PFSK-1 (cell line): ENCODE data around the gene ERC1.

Experiments
- FOXP2 ChIP-seq: optimal IDR thresholded peaks from 2 replicates; pipeline ENCODE3; 2011; ENCODE audit warnings: borderline replicate concordance, control low read depth, inconsistent platforms; ENCODE audit not compliant: insufficient read depth; ENCODE audit errors: extremely low read length, extremely low read depth
- POLR2AphosphoS5 ChIP-seq: IDR thresholded peaks from 2 replicates; pipeline ENCODE4 v1.6.1; 2012; ENCODE audit warnings: low read depth, mild to moderate bottlenecking, control low read depth, low read length, moderate library complexity
- REST ChIP-seq, 2 experiments: IDR thresholded peaks; 2 replicates each; pipeline versions ENCODE4 v1.6.1 to v1.8.0; 2011 to 2012; ENCODE audit warnings: low read depth in 2 of 2, low read length in 2 of 2, control low read depth in 1 of 2, inconsistent platforms in 1 of 2, mild to moderate bottlenecking in 1 of 2, moderate library complexity in 1 of 2; ENCODE audit not compliant: insufficient read depth in 1 of 2
- SIN3A ChIP-seq: IDR thresholded peaks from 2 replicates; pipeline ENCODE4 v1.6.1; 2012; ENCODE audit warnings: mild to moderate bottlenecking, low read length, moderate library complexity, borderline replicate concordance; ENCODE audit not compliant: insufficient read depth
- TAF1 ChIP-seq: IDR thresholded peaks from 2 replicates; pipeline ENCODE4 v1.6.1; 2012; ENCODE audit warnings: low read length, control low read depth, borderline replicate concordance; ENCODE audit not compliant: insufficient read depth

The ERC1 gene

GRCh38 chr12:996881-997280 lies 5.9 kb downstream of the ERC1 start:
- TF ChIP-seq FOXP2 (no peak), POLR2AphosphoS5 (no peak), SIN3A (no peak), REST (IDR thresholded peaks at IDR 0.05; ENCODE audit: insufficient read depth in 1 of 2, low read depth in 2 of 2, low read length in 2 of 2) (no peak), TAF1 (no peak)

- TF ChIP-seq TAF1 (no peak), FOXP2 (no peak), REST (IDR thresholded peaks at IDR 0.05; ENCODE audit: insufficient read depth in 1 of 2, low read depth in 2 of 2, low read length in 2 of 2) (no peak)
These were observed 6.5 kb downstream of the ERC1 start for GRCh38 chr12:997505-997904.

GRCh38 chr12:998020-998874 lies 7.2 kb downstream of the ERC1 start:
- TF ChIP-seq POLR2AphosphoS5, result no peak
- TF ChIP-seq REST (IDR thresholded peaks at IDR 0.05; ENCODE audit: insufficient read depth in 1 of 2, low read depth in 2 of 2, low read length in 2 of 2), result no peak
- no peak for TF ChIP-seq SIN3A
- no peak for TF ChIP-seq TAF1
- no peak for TF ChIP-seq FOXP2

GRCh38 chr12:1001507-1001906 lies 10.5 kb downstream of the ERC1 start:
- TF ChIP-seq TAF1, result no peak
- TF ChIP-seq SIN3A, result no peak
- no peak for TF ChIP-seq REST (IDR thresholded peaks at IDR 0.05; ENCODE audit: insufficient read depth in 1 of 2, low read depth in 2 of 2, low read length in 2 of 2)
- TF ChIP-seq FOXP2, result no peak
- TF ChIP-seq POLR2AphosphoS5, result no peak
